H1 (cell line): ENCODE results near the gene CREB3L4. TPM values are rescaled to one million over a fixed set of nuclear protein-coding genes. Genes with fewer than 3 reads are reported as not detected.

Experiments
- CTCF ChIA-PET: fragments of 300-600 bp; sonication (Branson Sonifier 250); formaldehyde crosslinking; loops from one replicate; lab custom pipeline; 2021; ENCODE audit not compliant: partially characterized antibody; lab: Charles Lee
- POLR2A ChIA-PET: fragments of 300-600 bp; sonication (Branson Sonifier 250); formaldehyde crosslinking; loops from one replicate; lab custom pipeline; 2021; ENCODE audit warnings: inconsistent platforms; ENCODE audit not compliant: partially characterized antibody; lab: Charles Lee
- DNase-seq, 2 experiments: peaks; one replicate each; pipeline versions ENCODE4 v3.0.0 to v3.0.0-alpha.2; 2010 to 2022; ENCODE audit warnings: low spot score in 2 of 2, low read depth in 1 of 2, mixed read lengths in 1 of 2
- FAIRE-seq: peaks from 2 replicates; lab custom pipeline; 2011; peaks lifted over from hg19 to GRCh38; lab: Jason Lieb, UNC
- H2AFZ ChIP-seq: 2 replicates; pipeline ENCODE4 v1.8.1; 2012; ENCODE audit warnings: low read length, inconsistent platforms
- H2AK5ac ChIP-seq: 2 replicates; pipeline ENCODE4 v1.6.1; 2013; ENCODE audit warnings: low read depth, low read length
- H2BK120ac ChIP-seq: replicated peaks from 2 replicates; pipeline ENCODE3; 2013; ENCODE audit warnings: low read depth, low read length, inconsistent platforms
- H2BK12ac ChIP-seq: 2 replicates; pipeline ENCODE4 v1.6.1; 2013; ENCODE audit warnings: low read depth, low read length
- H2BK15ac ChIP-seq: 2 replicates; pipeline ENCODE4 v1.6.1; 2013; ENCODE audit warnings: low read length
- H2BK20ac ChIP-seq: 2 replicates; pipeline ENCODE4 v1.6.1; 2013; ENCODE audit warnings: low read length
- H2BK5ac ChIP-seq: 2 replicates; pipeline ENCODE4 v1.6.1; 2013; ENCODE audit warnings: low read depth, low read length
- H3K14ac ChIP-seq: 2 replicates; pipeline ENCODE4 v1.6.1; 2013; ENCODE audit warnings: inconsistent platforms; ENCODE audit not compliant: insufficient read length
- H3K18ac ChIP-seq: 2 replicates; pipeline ENCODE4 v1.6.1; 2013; ENCODE audit warnings: low read length; ENCODE audit errors: extremely low read depth
- H3K23ac ChIP-seq: 2 replicates; pipeline ENCODE4 v1.6.1; 2013; ENCODE audit warnings: inconsistent platforms; ENCODE audit not compliant: insufficient read length
- H3K23me2 ChIP-seq: 2 replicates; pipeline ENCODE4 v1.6.1; 2013; ENCODE audit warnings: low read depth, low read length
- H3K27ac ChIP-seq: 2 replicates; pipeline ENCODE4 v1.6.1; 2011; ENCODE audit warnings: low read depth, low read length, inconsistent platforms
- H3K27me3 ChIP-seq, 4 experiments: replicated peaks in 1 of 4; 1 replicate in 1 of 4; 2 replicates in 3 of 4; pipeline versions ENCODE4 v1.6.1 to v1.8.1; 2011 to 2013; ENCODE audit warnings: low read length in 3 of 4, mild to moderate bottlenecking in 3 of 4, inconsistent platforms in 2 of 4, mixed read lengths in 2 of 4, moderate library complexity in 1 of 4; ENCODE audit not compliant: control insufficient read depth in 3 of 4, insufficient read depth in 3 of 4; ENCODE audit errors: extremely low read depth in 1 of 4
- H3K36me3 ChIP-seq, 4 experiments: 2 replicates each; pipeline versions ENCODE4 v1.6.1 to v1.8.1; 2011 to 2013; ENCODE audit warnings: mild to moderate bottlenecking in 4 of 4, low read length in 3 of 4, moderate library complexity in 2 of 4, control low read depth in 1 of 4, inconsistent platforms in 1 of 4; ENCODE audit not compliant: insufficient read depth in 4 of 4, control insufficient read depth in 2 of 4
- H3K4ac ChIP-seq: replicated peaks from 2 replicates; pipeline ENCODE3; 2013; ENCODE audit warnings: low read length, low read depth, mixed read lengths, inconsistent platforms; ENCODE audit not compliant: insufficient read length
- H3K4me1 ChIP-seq, 4 experiments: replicated peaks in 1 of 4; 1 replicate in 1 of 4; 2 replicates in 3 of 4; pipeline versions ENCODE4 v1.6.1 to v1.8.1; 2011 to 2013; ENCODE audit warnings: low read length in 3 of 4, inconsistent platforms in 2 of 4, mixed read lengths in 1 of 4; ENCODE audit not compliant: insufficient read depth in 4 of 4, control insufficient read depth in 3 of 4
- H3K4me2 ChIP-seq, 2 experiments: 2 replicates each; pipeline versions ENCODE4 v1.6.1 to v1.8.1; 2011 to 2013; ENCODE audit warnings: low read depth in 2 of 2, low read length in 2 of 2, control low read depth in 1 of 2, inconsistent platforms in 1 of 2, mild to moderate bottlenecking in 1 of 2; ENCODE audit not compliant: insufficient read depth in 1 of 2
- H3K4me3 ChIP-seq, 4 experiments: fragments of 200-600, 300-600 bp in 1 of 4; sonication (generic), shearing (Covaris generic), sonication (Bioruptor Twin) in 1 of 4; 2 replicates each; pipeline versions ENCODE4 v1.5.1 to v1.8.1; 2011 to 2016; ENCODE audit warnings: low read length in 4 of 4, low read depth in 3 of 4, control low read depth in 2 of 4, inconsistent platforms in 2 of 4, mild to moderate bottlenecking in 2 of 4, mixed read lengths in 1 of 4, moderate library complexity in 1 of 4; ENCODE audit not compliant: insufficient read depth in 2 of 4; ENCODE audit errors: extremely low read depth in 1 of 4
- H3K56ac ChIP-seq: replicated peaks from 2 replicates; pipeline ENCODE3; 2013; ENCODE audit warnings: low read depth, mild to moderate bottlenecking, mixed read lengths, low read length, inconsistent platforms; ENCODE audit not compliant: insufficient read length
- H3K79me1 ChIP-seq: 2 replicates; pipeline ENCODE4 v1.6.1; 2013; ENCODE audit warnings: low read depth, low read length, control low read depth
- H3K79me2 ChIP-seq, 2 experiments: 2 replicates each; pipeline versions ENCODE4 v1.6.1 to v1.8.1; 2012 to 2013; ENCODE audit warnings: low read length in 2 of 2, mild to moderate bottlenecking in 2 of 2, inconsistent platforms in 1 of 2; ENCODE audit not compliant: insufficient read depth in 2 of 2, control insufficient read depth in 1 of 2
- H3K9ac ChIP-seq, 4 experiments: replicated peaks in 1 of 4; 1 replicate in 1 of 4; 2 replicates in 3 of 4; pipeline versions ENCODE4 v1.6.1 to v1.8.1; 2011 to 2013; ENCODE audit warnings: low read depth in 3 of 4, low read length in 3 of 4, control low read depth in 2 of 4, mild to moderate bottlenecking in 2 of 4, moderate library complexity in 2 of 4, inconsistent platforms in 1 of 4; ENCODE audit errors: extremely low read depth in 1 of 4
- H3K9me3 ChIP-seq, 2 experiments: 2 replicates each; pipeline versions ENCODE4 v1.6.1 to v1.8.1; 2012 to 2013; ENCODE audit warnings: mild to moderate bottlenecking in 2 of 2, moderate library complexity in 2 of 2, control low read depth in 1 of 2, inconsistent platforms in 1 of 2, low read depth in 1 of 2, low read length in 1 of 2, mixed read lengths in 1 of 2; ENCODE audit not compliant: insufficient read depth in 2 of 2
- H4K20me1 ChIP-seq, 2 experiments: replicated peaks in 1 of 2; 2 replicates each; pipeline versions ENCODE3 to v1.8.1; 2011 to 2013; ENCODE audit warnings: inconsistent platforms in 2 of 2, low read length in 2 of 2, mild to moderate bottlenecking in 1 of 2; ENCODE audit not compliant: insufficient read depth in 2 of 2, control insufficient read depth in 1 of 2
- H4K5ac ChIP-seq: 2 replicates; pipeline ENCODE4 v1.6.1; 2013; ENCODE audit warnings: low read length, low read depth, mixed read lengths, inconsistent platforms; ENCODE audit not compliant: insufficient read length
- H4K8ac ChIP-seq: 2 replicates; pipeline ENCODE4 v1.8.0; 2013; ENCODE audit warnings: mild to moderate bottlenecking, moderate library complexity, low read length, inconsistent platforms; ENCODE audit not compliant: insufficient read depth; ENCODE audit errors: extremely low read depth
- H4K91ac ChIP-seq: replicated peaks from 2 replicates; pipeline ENCODE3; 2013; ENCODE audit warnings: low read length, mixed read lengths, inconsistent platforms; ENCODE audit not compliant: insufficient read length
- POLR2AphosphoS5 ChIP-seq: IDR thresholded peaks from 2 replicates; pipeline ENCODE4 v1.6.1; 2011; ENCODE audit warnings: low read depth, low read length
- RAD21 ChIP-seq, 2 experiments: IDR thresholded peaks in 1 of 2; conservative IDR thresholded peaks in 1 of 2; 2 replicates each; pipeline ENCODE4 v1.6.1; 2011; ENCODE audit warnings: low read depth in 2 of 2, low read length in 2 of 2, improper control_type of control experiment in 1 of 2, inconsistent platforms in 1 of 2, mild to moderate bottlenecking in 1 of 2, moderate library complexity in 1 of 2
- WGBS, 2 experiments: shearing (Covaris generic) in 1 of 2; methylation state at CpG; one replicate each; pipeline versions ENCODE4 v1.1.6 to v1.1.7; 2013 to 2015; ENCODE audit warnings: low lambda C conversion rate in 2 of 2, mixed read lengths in 2 of 2, inconsistent platforms in 1 of 2, low coverage in 1 of 2, missing lambda C conversion rate in 1 of 2; ENCODE audit not compliant: insufficient replicate concordance in 2 of 2, insufficient coverage in 1 of 2, insufficient read length in 1 of 2; ENCODE audit errors: extremely low coverage in 1 of 2, missing lambda C conversion rate in 1 of 2; 5-methylcytosine and 5-hydroxymethylcytosine counted together
- polyA plus RNA-seq, 7 experiments: library from polyadenylated mRNA; depleted of rRNA in 3 of 7; stranded (reverse) in 5 of 7; unstranded in 2 of 7; fragments of >200 nt in 5 of 7; fragments of 200-250 nt in 2 of 7; gene quantifications; 1 replicate in 5 of 7; 2 replicates in 1 of 7; 4 replicates in 1 of 7; pipeline versions ENCODE4 v1.2.1 to v1.2.3, GENCODE V29; 2011 to 2013; ENCODE audit warnings: missing spikeins in 2 of 7, mixed read lengths in 2 of 7
- total RNA-seq: library from RNA; stranded (reverse); fragmentation: NEBNext Ultra II Directional; extraction: Animal tissue kit (Norgen Biotek cat#: 25700); gene quantifications from 2 replicates; pipeline ENCODE4 v1.2.1, GENCODE V29; 2021

CREB3L4 gene
- total and polyA plus RNA-seq, 2 of the 8 experiments (the other 6 are each of a cell fraction or from before 2014, with no cell fraction given): 34.4 to 54.0 TPM

DNA sequence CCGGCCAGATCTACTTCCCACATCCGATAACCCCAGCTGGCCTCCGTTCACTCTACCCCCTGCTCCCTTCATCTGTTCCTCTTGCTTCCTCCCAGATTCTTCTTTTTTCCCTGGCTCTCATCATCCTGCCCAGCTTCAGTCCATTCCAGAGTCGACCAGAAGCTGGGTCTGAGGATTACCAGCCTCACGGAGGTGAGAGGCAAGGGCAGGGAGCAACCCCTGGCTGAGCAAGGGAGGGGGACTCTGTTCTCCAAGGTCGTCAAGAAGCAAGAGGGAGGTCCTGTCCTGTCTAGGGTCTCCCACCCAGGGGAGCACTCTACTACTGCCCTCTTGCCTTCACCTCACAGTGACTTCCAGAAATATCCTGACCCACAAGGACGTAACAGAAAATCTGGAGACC, 5.8 kb downstream of the CREB3L4 start:
- TF ChIP-seq POLR2AphosphoS5: 0 out of 2 replicates have a peak, but pooled peaks have one; percentile 7
- TF ChIP-seq RAD21 (IDR thresholded peaks at IDR 0.05 in 1 of 2, conservative IDR thresholded peaks at IDR 0.05 in 1 of 2; ENCODE audit: low read depth in 2 of 2, low read length in 2 of 2): no peak
- TF ChIP-seq, all 59 proteins: peak for 1
- Histone ChIP-seq H3K23me2 (peaks cover 13% of the 10 kb centered on the region), H2BK120ac (no peak overlapping the region), H3K4me1 (peaks cover 0 to 6% (median under 1%) of the 10 kb centered on the region in 4 experiments; a peak in 4 of 7 replicates), H2BK15ac (no peak overlapping the region), H3K4ac (no peak overlapping the region), H3K27ac (no peak overlapping the region), H3K79me2 (peaks cover 0 to 24% of the 10 kb centered on the region in 2 experiments; a peak in 2 of 4 replicates), H3K27me3 (no peaks in the 10 kb centered on the region), H3K14ac (no peak overlapping the region), H4K20me1 (no peaks in the 10 kb centered on the region), H4K91ac (no peak overlapping the region), H3K79me1 (peaks cover 6% of the 10 kb centered on the region), H2BK20ac (no peak overlapping the region), H2BK5ac (no peak overlapping the region), H2BK12ac (no peak overlapping the region), H3K56ac (no peak overlapping the region), H3K23ac (no peak overlapping the region), H2AK5ac (no peak overlapping the region), H3K4me2 (no peak overlapping the region), H3K9me3 (no peaks in the 10 kb centered on the region), H2AFZ (no peak overlapping the region), H4K8ac (no peak overlapping the region), H3K18ac (no peak overlapping the region), H3K36me3 (peaks cover 11 to 36% (median 18%) of the 10 kb centered on the region in 4 experiments; a peak in 7 of 8 replicates), H4K5ac (no peak overlapping the region), H3K4me3 (no peak overlapping the region), H3K9ac (no peak overlapping the region)
- CTCF ChIA-PET: interaction anchor here (2.2 to 3.8 kb wide), 3 partner anchors 10 to 27 kb away, joined by 8 to 14 read pairs (median 8); partner anchors contain the start of genes DENND4B, RAB13 and SLC39A1
- POLR2A ChIA-PET: interaction anchor here (1.3 to 15.5 kb wide), 5 partner anchors 8 to 181 kb away, joined by 3 to 276 read pairs (median 156); partner anchors contain the start of genes CREB3L4, CRTC2, DENND4B and RAB13
- FAIRE-seq: no peak
- 83% methylated on average over 7 of the region's 7 CpGs; no CpG with 5 or more reads in 1 of the 2 experiments for WGBS, 2 experiments
- no peak for DNase-seq
